ENCODE measurements around the gene PRIMPOL. TPM values are rescaled to one million over a fixed set of nuclear protein-coding genes. Genes with fewer than 3 reads are reported as not detected.
A peak's percentile ranks its signal among the peaks of the same experiment; 100 is the strongest.

PRIMPOL gene
- total and polyA plus RNA-seq, 2 experiments from 2014 or later, result 18.5 to 30.1 TPM

- peaks cover 4% of the 10 kb centered on the region for H3K36me3 ChIP-seq
- no peak for TF ChIP-seq CTCF (IDR thresholded peaks at IDR 0.05; ENCODE audit: low read depth, low read length)
- no peaks in the 10 kb centered on the region for H3K27me3 ChIP-seq
- no peaks in the 10 kb centered on the region for H3K9me3 ChIP-seq (ENCODE audit: low read depth)
- no peak overlapping the region for H3K4me3 ChIP-seq
- DNase-seq (ENCODE audit: low read depth in 1 of 2, low spot score in 1 of 2), result no peak
- no peaks in the 10 kb centered on the region for H3K4me1 ChIP-seq (ENCODE audit: low read depth)
- no peak overlapping the region for H3K27ac ChIP-seq
Observed at GRCh38 chr4:184722798-184723197, 73.3 kb downstream of the PRIMPOL start.

- H3K27me3 ChIP-seq, result no peaks in the 10 kb centered on the region
- H3K4me3 ChIP-seq, result no peak overlapping the region
- no peaks in the 10 kb centered on the region for H3K36me3 ChIP-seq
- no peak for DNase-seq (ENCODE audit: low read depth in 1 of 2, low spot score in 1 of 2)
- no peak overlapping the region for H3K27ac ChIP-seq
- H3K9me3 ChIP-seq (ENCODE audit: low read depth), result no peaks in the 10 kb centered on the region
- peaks cover 3% of the 10 kb centered on the region for H3K4me1 ChIP-seq (ENCODE audit: low read depth)
- no peak for TF ChIP-seq CTCF (IDR thresholded peaks at IDR 0.05; ENCODE audit: low read depth, low read length)
Observed at GRCh38 chr4:184727430-184727829, 77.9 kb downstream of the PRIMPOL start.

- Histone ChIP-seq H3K36me3 (no peaks in the 10 kb centered on the region), H3K9me3 (ENCODE audit: low read depth) (no peaks in the 10 kb centered on the region), H3K4me3 (no peak overlapping the region), H3K4me1 (ENCODE audit: low read depth) (peaks cover 3% of the 10 kb centered on the region), H3K27ac (no peak overlapping the region), H3K27me3 (no peaks in the 10 kb centered on the region)
- no peak for TF ChIP-seq CTCF (IDR thresholded peaks at IDR 0.05; ENCODE audit: low read depth, low read length)
- peak in 1 of 2 donors; percentile 75 for DNase-seq (ENCODE audit: low read depth in 1 of 2, low spot score in 1 of 2)
Observed at GRCh38 chr4:184728858-184729257, 79.3 kb downstream of the PRIMPOL start.

GRCh38 chr4:184729946-184730345 is 80.4 kb downstream of the PRIMPOL start:
- peak overlapping the region; percentile 47 for H3K27ac ChIP-seq
- TF ChIP-seq CTCF (IDR thresholded peaks at IDR 0.05; ENCODE audit: low read depth, low read length), result no peak

GRCh38 chr4:184731056-184731455 is 81.5 kb downstream of the PRIMPOL start:
- H3K9me3 ChIP-seq (ENCODE audit: low read depth), result no peaks in the 10 kb centered on the region
- H3K4me3 ChIP-seq, result no peak overlapping the region
- TF ChIP-seq CTCF (IDR thresholded peaks at IDR 0.05; ENCODE audit: low read depth, low read length), result no peak
- H3K4me1 ChIP-seq (ENCODE audit: low read depth), result peaks cover 11% of the 10 kb centered on the region
- no peak overlapping the region for H3K27ac ChIP-seq
- H3K27me3 ChIP-seq, result no peaks in the 10 kb centered on the region
- no peak for DNase-seq (ENCODE audit: low read depth in 1 of 2, low spot score in 1 of 2)
- H3K36me3 ChIP-seq, result no peaks in the 10 kb centered on the region

More at GRCh38 chr4:184729946-184730345, 80.4 kb downstream of the PRIMPOL start:
- DNase-seq (ENCODE audit: low read depth in 1 of 2, low spot score in 1 of 2), result peak in 1 of 2 donors; percentile 43
- Histone ChIP-seq H3K27me3 (no peaks in the 10 kb centered on the region), H3K9me3 (ENCODE audit: low read depth) (no peaks in the 10 kb centered on the region), H3K36me3 (no peaks in the 10 kb centered on the region), H3K4me1 (ENCODE audit: low read depth) (peaks cover 10% of the 10 kb centered on the region), H3K4me3 (no peak overlapping the region)

- no peak overlapping the region for H3K4me3 ChIP-seq
- no peaks in the 10 kb centered on the region for H3K36me3 ChIP-seq
- no peak overlapping the region for H3K27ac ChIP-seq
- no peaks in the 10 kb centered on the region for H3K27me3 ChIP-seq
- H3K4me1 ChIP-seq (ENCODE audit: low read depth), result peaks cover 11% of the 10 kb centered on the region
- no peak for DNase-seq (ENCODE audit: low read depth in 1 of 2, low spot score in 1 of 2)
- H3K9me3 ChIP-seq (ENCODE audit: low read depth), result no peaks in the 10 kb centered on the region
- TF ChIP-seq CTCF (IDR thresholded peaks at IDR 0.05; ENCODE audit: low read depth, low read length), result no peak
Observed at GRCh38 chr4:184732126-184732525, 82.6 kb downstream of the PRIMPOL start.

All from cardiac muscle cell (in vitro differentiated cells and primary cell).